GM12891 (cell line): Measurements from ENCODE around the gene COL6A2.

Experiments
- DNase-seq: peaks from one replicate; pipeline ENCODE4 v3.0.0; 2011; ENCODE audit warnings: low spot score; ENCODE audit not compliant: insufficient read length
- FAIRE-seq: peaks from 2 replicates; lab custom pipeline; 2011; peaks lifted over from hg19 to GRCh38; lab: Jason Lieb, UNC
- PAX5 ChIP-seq: IDR thresholded peaks from 2 replicates; pipeline ENCODE4 v1.6.1; 2011; ENCODE audit warnings: low read length, moderate library complexity, mild to moderate bottlenecking; ENCODE audit not compliant: insufficient read depth, severe bottlenecking
- POLR2A ChIP-seq: IDR thresholded peaks from 2 replicates; pipeline ENCODE4 v1.6.1; 2011; ENCODE audit warnings: low read depth, low read length, control low read depth
- POLR2AphosphoS5 ChIP-seq: IDR thresholded peaks from 2 replicates; pipeline ENCODE4 v1.6.1; 2011; ENCODE audit warnings: low read depth, low read length, control low read depth
- POU2F2 ChIP-seq: IDR thresholded peaks from 2 replicates; pipeline ENCODE4 v1.6.1; 2011; ENCODE audit warnings: low read depth, mild to moderate bottlenecking, control low read depth, low read length, moderate library complexity
- SPI1 ChIP-seq: IDR thresholded peaks from 2 replicates; pipeline ENCODE4 v1.6.1; 2011; ENCODE audit warnings: low read depth, low read length, control low read depth
- TAF1 ChIP-seq: IDR thresholded peaks from 2 replicates; pipeline ENCODE4 v1.6.1; 2011; ENCODE audit warnings: low read depth, low read length, control low read depth

The COL6A2 gene

GRCh38 chr21:46124083-46124925, 26.4 kb downstream of the COL6A2 start:
- TF ChIP-seq TAF1 (no peak), POLR2A (no peak), SPI1 (no peak), PAX5 (no peak), POU2F2 (no peak), POLR2AphosphoS5 (no peak)
- peak; percentile 10 for DNase-seq
- FAIRE-seq, result no peak

GRCh38 chr21:46124926-46125845, 27.3 kb downstream of the COL6A2 start:
- peak; percentile 21 for DNase-seq
- no peak for FAIRE-seq

GRCh38 chr21:46125846-46126301, 28.0 kb downstream of the COL6A2 start:
- TF ChIP-seq POU2F2, result no peak
- no peak for TF ChIP-seq SPI1
- no peak for TF ChIP-seq POLR2A
- TF ChIP-seq TAF1, result no peak
- TF ChIP-seq POLR2AphosphoS5, result no peak
- no peak for TF ChIP-seq PAX5
- FAIRE-seq, result no peak

More at GRCh38 chr21:46124926-46125845, 27.3 kb downstream of the COL6A2 start:
- TF ChIP-seq POLR2AphosphoS5 (no peak), SPI1 (no peak), POLR2A (no peak), TAF1 (no peak), POU2F2 (no peak), PAX5 (no peak)

GRCh38 chr21:46126309-46127238, 28.7 kb downstream of the COL6A2 start:
- no peak for TF ChIP-seq POU2F2
- TF ChIP-seq TAF1, result no peak
- TF ChIP-seq SPI1, result no peak
- TF ChIP-seq PAX5, result no peak
- TF ChIP-seq POLR2AphosphoS5, result no peak
- no peak for TF ChIP-seq POLR2A
- no peak for FAIRE-seq

More at GRCh38 chr21:46125846-46126301, 28.0 kb downstream of the COL6A2 start:
- peak; percentile 6 for DNase-seq

GRCh38 chr21:46127239-46128105, 29.6 kb downstream of the COL6A2 start:
- TF ChIP-seq POLR2AphosphoS5, result no peak
- TF ChIP-seq POU2F2, result no peak
- TF ChIP-seq PAX5, result no peak
- TF ChIP-seq POLR2A, result no peak
- TF ChIP-seq TAF1, result no peak
- TF ChIP-seq SPI1, result no peak
- FAIRE-seq, result no peak
- DNase-seq, result no peak

More at GRCh38 chr21:46126309-46127238, 28.7 kb downstream of the COL6A2 start:
- DNase-seq, result no peak

- TF ChIP-seq POLR2AphosphoS5, result no peak
- no peak for TF ChIP-seq PAX5
- TF ChIP-seq POLR2A, result no peak
- TF ChIP-seq TAF1, result no peak
- no peak for TF ChIP-seq SPI1
- no peak for TF ChIP-seq POU2F2
- DNase-seq (no peak), FAIRE-seq (no peak)
Observed at GRCh38 chr21:46128106-46128932, 30.4 kb downstream of the COL6A2 start.

- FAIRE-seq (no peak), DNase-seq (no peak)
- no peak for TF ChIP-seq PAX5
Observed at GRCh38 chr21:46128933-46129571, 31.1 kb downstream of the COL6A2 start.
